GM18505 (cell line): ENCODE data around the gene RTL5.
"Not testable (repeated sequence)": the region's sequence is repeated elsewhere in the genome, so short reads cannot be mapped to it uniquely, and the experiment has no call there.

ENCODE experiments used
- ATAC-seq: cut with Tn5 transposase; IDR thresholded peaks from one replicate; pipeline ENCODE4 v1.9.1; 2021; ENCODE audit not compliant: unreplicated experiment
- POLR2A ChIP-seq: IDR thresholded peaks from 4 replicates; pipeline ENCODE4 v1.6.1; 2011; ENCODE audit warnings: borderline replicate concordance; ENCODE audit not compliant: insufficient read depth, insufficient read length; ENCODE audit errors: extremely low read depth

RTL5 gene

GRCh38 chrX:72131317-72132294 is at the start of gene RTL5:
TSS of gene RTL5 (minus strand) at chrX:72131915.
- no peak for TF ChIP-seq POLR2A
- peak; percentile 63 for ATAC-seq

GRCh38 chrX:72180539-72180938 is 48.8 kb upstream of the RTL5 start:
- ATAC-seq, result no peak
- no peak for TF ChIP-seq POLR2A

GRCh38 chrX:72176981-72177380 is 45.3 kb upstream of the RTL5 start:
- ATAC-seq, result no peak
- TF ChIP-seq POLR2A, result no peak

- ATAC-seq, result not testable (repeated sequence)
Observed at GRCh38 chrX:72176289-72176688, 44.6 kb upstream of the RTL5 start.

- no peak for ATAC-seq
- TF ChIP-seq POLR2A, result no peak
Observed at GRCh38 chrX:72169008-72169728, 37.5 kb upstream of the RTL5 start.

GRCh38 chrX:72165551-72165950 is 33.8 kb upstream of the RTL5 start:
- no peak for ATAC-seq
- no peak for TF ChIP-seq POLR2A

GRCh38 chrX:72159769-72160168 is 28.1 kb upstream of the RTL5 start:
- ATAC-seq, result no peak
- no peak for TF ChIP-seq POLR2A

- ATAC-seq, result no peak
Observed at GRCh38 chrX:72158773-72159172, 27.1 kb upstream of the RTL5 start.

GRCh38 chrX:72146527-72146926 is 14.8 kb upstream of the RTL5 start:
- no peak for TF ChIP-seq POLR2A
- no peak for ATAC-seq

More at GRCh38 chrX:72158773-72159172, 27.1 kb upstream of the RTL5 start:
- no peak for TF ChIP-seq POLR2A

GRCh38 chrX:72145181-72145580 is 13.5 kb upstream of the RTL5 start:
- ATAC-seq, result no peak
- TF ChIP-seq POLR2A, result no peak

- TF ChIP-seq POLR2A, result no peak
- no peak for ATAC-seq
Observed at GRCh38 chrX:72143609-72143907, 11.8 kb upstream of the RTL5 start.

- TF ChIP-seq POLR2A, result no peak
- no peak for ATAC-seq
Observed at GRCh38 chrX:72142794-72143608, 11.3 kb upstream of the RTL5 start.

GRCh38 chrX:72142094-72142793 is 10.5 kb upstream of the RTL5 start:
- no peak for ATAC-seq
- TF ChIP-seq POLR2A, result no peak

- no peak for TF ChIP-seq POLR2A
- ATAC-seq, result no peak
Observed at GRCh38 chrX:72141372-72142004, 9.8 kb upstream of the RTL5 start.
